GM20000 (cell line): ENCODE results near the gene ACBD6.
A peak's percentile ranks its signal among the peaks of the same experiment; 100 is the strongest.

Experiments
- DNase-seq: peaks from one replicate; pipeline ENCODE4 v3.0.0; 2012; ENCODE audit warnings: low spot score
- CTCF ChIP-seq: IDR thresholded peaks from 2 replicates; pipeline ENCODE4 v1.5.1; 2012; ENCODE audit warnings: mild to moderate bottlenecking, control low read depth; ENCODE audit errors: extremely low read depth, missing control alignments

ACBD6 gene

GRCh38 chr1:180386745-180387367, 115.5 kb downstream of the ACBD6 start:
- peak; percentile 3 for DNase-seq
- TF ChIP-seq CTCF: no peak

GRCh38 chr1:180385144-180385543, 117.2 kb downstream of the ACBD6 start:
- no peak for TF ChIP-seq CTCF
- no peak for DNase-seq

- DNase-seq: no peak
- no peak for TF ChIP-seq CTCF
Measured at GRCh38 chr1:180384286-180385005, 117.9 kb downstream of the ACBD6 start.

GRCh38 chr1:180382326-180383115, 119.9 kb downstream of the ACBD6 start:
- no peak for TF ChIP-seq CTCF
- DNase-seq: no peak

- TF ChIP-seq CTCF: no peak
- no peak for DNase-seq
Measured at GRCh38 chr1:180381184-180381580, 121.2 kb downstream of the ACBD6 start.

GRCh38 chr1:180380259-180381183, 121.9 kb downstream of the ACBD6 start:
- TF ChIP-seq CTCF: no peak
- no peak for DNase-seq
